Measurements from ENCODE around the gene FAM153A.
"Not testable (repeated sequence)": the region's sequence is repeated elsewhere in the genome, so short reads cannot be mapped to it uniquely, and the experiment has no call there.

Gene FAM153A

DNA sequence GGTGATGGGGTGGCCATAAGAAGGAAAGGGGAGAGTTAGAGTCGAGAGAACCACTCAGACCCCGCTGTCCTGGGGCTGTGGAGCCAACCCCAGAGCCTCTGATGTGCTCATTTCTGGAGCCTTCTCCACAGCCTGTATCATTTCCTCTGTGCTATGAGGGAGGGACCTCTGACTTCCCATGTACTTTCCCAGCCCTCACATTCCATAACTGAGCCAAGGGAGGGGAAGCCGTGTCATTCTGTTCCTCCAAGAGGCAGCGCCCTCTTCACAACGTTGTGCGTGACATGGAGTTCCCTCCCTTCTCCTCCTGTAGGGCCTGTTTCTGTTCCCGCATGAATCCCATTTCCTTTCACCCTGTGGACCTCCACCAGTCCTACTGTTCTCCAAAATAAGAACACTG lies 57.8 kb downstream of the FAM153A start:
- not testable (repeated sequence) for H3K9me3 ChIP-seq (ENCODE audit: control insufficient read depth, low read length); H3K36me3 ChIP-seq (ENCODE audit: control insufficient read depth, insufficient read depth, low read length); H3K4me1 ChIP-seq (ENCODE audit: control insufficient read depth, insufficient read depth, low read length, poor library complexity, severe bottlenecking); H3K4me3 ChIP-seq (ENCODE audit: extremely low read depth, insufficient read depth, low read length, poor library complexity, severe bottlenecking); H3K27ac ChIP-seq (ENCODE audit: low read depth, low read length, severe bottlenecking)
- WGBS, 2 experiments (ENCODE audit: insufficient coverage in 2 of 2) = no CpG with 5 or more reads among the region's 7 CpGs

DNA sequence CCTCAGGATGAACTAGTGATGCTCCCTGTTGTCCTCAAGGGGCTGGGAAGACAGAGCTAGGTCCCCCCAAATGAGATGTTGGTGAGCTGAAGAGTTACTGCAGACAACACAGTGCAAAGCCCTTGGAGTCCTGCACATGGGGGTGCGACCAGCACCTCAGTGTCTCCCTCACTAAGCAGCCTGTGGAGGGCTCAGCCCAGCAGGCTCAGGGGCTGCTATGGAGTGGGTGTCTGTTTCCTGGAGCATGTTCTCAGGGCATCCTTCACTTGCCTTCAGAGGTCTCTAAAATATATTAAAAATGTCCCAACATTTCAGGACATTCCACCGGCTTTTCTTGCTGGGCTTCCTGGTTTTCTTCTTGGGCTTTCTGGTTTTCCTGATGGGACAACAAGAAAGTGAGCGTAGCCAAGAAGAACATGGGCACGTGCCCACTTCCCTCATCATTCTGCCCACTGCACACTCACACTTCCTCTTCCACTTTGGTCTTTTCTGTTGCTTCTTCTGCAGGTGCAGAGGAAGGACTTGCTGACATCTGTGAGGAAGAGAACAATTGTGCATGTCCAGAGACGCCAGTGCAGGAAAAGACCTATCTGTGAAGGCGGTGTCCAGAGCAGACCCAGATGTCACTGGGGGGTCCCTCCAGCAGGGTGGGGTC lies 58.7 kb downstream of the FAM153A start:
- not testable (repeated sequence) for H3K4me1 ChIP-seq (ENCODE audit: control insufficient read depth, insufficient read depth, low read length, poor library complexity, severe bottlenecking); H3K27ac ChIP-seq (ENCODE audit: low read depth, low read length, severe bottlenecking); H3K9me3 ChIP-seq (ENCODE audit: control insufficient read depth, low read length); H3K36me3 ChIP-seq (ENCODE audit: control insufficient read depth, insufficient read depth, low read length); H3K4me3 ChIP-seq (ENCODE audit: extremely low read depth, insufficient read depth, low read length, poor library complexity, severe bottlenecking)
- WGBS, 2 experiments (ENCODE audit: insufficient coverage in 2 of 2) = no CpG with 5 or more reads among the region's 6 CpGs

DNA sequence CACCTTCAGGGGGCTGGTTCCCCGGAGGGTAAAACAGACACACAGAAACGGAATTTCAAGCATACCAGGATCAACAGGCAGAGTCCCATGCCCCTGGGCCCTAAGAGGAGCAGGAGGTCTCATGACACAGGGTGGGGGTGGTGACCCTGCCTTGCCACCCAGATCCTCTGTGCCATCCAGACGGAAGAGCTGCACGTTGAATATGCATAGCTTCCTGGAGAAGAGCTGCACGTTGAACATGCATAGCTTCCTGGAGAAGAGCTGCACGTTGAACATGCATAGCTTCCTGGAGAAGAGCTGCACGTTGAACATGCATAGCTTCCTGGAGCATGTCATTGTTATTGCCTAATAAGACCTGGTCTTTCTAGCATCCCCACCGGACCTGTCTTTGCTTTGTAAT lies 59.9 kb downstream of the FAM153A start:
- not testable (repeated sequence) for H3K9me3 ChIP-seq (ENCODE audit: control insufficient read depth, low read length); H3K27ac ChIP-seq (ENCODE audit: low read depth, low read length, severe bottlenecking); H3K4me1 ChIP-seq (ENCODE audit: control insufficient read depth, insufficient read depth, low read length, poor library complexity, severe bottlenecking); H3K36me3 ChIP-seq (ENCODE audit: control insufficient read depth, insufficient read depth, low read length); H3K4me3 ChIP-seq (ENCODE audit: extremely low read depth, insufficient read depth, low read length, poor library complexity, severe bottlenecking)
- no CpG with 5 or more reads among the region's 8 CpGs for WGBS, 2 experiments (ENCODE audit: insufficient coverage in 2 of 2)

DNA sequence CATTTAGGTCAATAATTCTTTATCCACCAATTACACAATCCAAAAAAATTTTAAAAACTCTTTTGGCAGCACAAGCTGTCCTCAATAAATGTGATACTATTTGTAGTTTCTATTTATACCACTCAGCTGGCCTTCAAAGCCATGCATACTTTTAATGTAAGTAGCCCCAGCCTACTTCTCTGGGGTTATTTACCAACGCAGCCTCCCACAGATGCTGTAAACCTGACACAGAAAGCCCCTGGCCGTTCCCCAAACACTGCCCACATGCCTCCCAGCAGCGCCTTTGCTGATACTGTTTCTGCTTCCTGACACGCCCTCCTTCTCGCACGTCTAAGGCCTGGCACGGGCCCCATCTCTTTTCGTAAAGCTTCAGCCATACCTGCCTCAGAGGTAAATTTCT lies 62.7 kb downstream of the FAM153A start:
- not testable (repeated sequence) for H3K36me3 ChIP-seq (ENCODE audit: control insufficient read depth, insufficient read depth, low read length); H3K27ac ChIP-seq (ENCODE audit: low read depth, low read length, severe bottlenecking); H3K9me3 ChIP-seq (ENCODE audit: control insufficient read depth, low read length); H3K4me1 ChIP-seq (ENCODE audit: control insufficient read depth, insufficient read depth, low read length, poor library complexity, severe bottlenecking); H3K4me3 ChIP-seq (ENCODE audit: extremely low read depth, insufficient read depth, low read length, poor library complexity, severe bottlenecking)
- WGBS, 2 experiments (ENCODE audit: insufficient coverage in 2 of 2) = no CpG with 5 or more reads among the region's 8 CpGs

DNA sequence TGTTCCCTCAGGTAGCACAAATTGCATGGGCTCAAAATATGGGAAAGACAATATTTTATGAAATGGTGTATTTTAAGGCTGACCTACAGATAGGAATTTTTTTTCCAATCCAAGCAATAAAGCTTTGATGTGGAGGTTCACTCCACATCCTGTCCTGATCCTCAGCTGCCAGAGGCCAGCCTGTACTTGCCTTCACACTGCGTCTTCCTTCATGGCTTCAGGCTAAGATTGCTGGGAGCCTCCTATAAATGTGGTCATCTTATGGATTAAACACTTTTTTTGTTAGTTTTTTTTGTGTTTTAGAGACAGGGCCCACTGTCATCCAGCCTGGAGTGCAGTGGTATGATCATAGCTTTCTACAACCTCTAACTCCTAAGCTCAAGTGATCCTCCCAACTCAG lies 67.3 kb downstream of the FAM153A start:
- not testable (repeated sequence) for H3K9me3 ChIP-seq (ENCODE audit: control insufficient read depth, low read length); H3K27ac ChIP-seq (ENCODE audit: low read depth, low read length, severe bottlenecking); H3K36me3 ChIP-seq (ENCODE audit: control insufficient read depth, insufficient read depth, low read length); H3K4me3 ChIP-seq (ENCODE audit: extremely low read depth, insufficient read depth, low read length, poor library complexity, severe bottlenecking); H3K4me1 ChIP-seq (ENCODE audit: control insufficient read depth, insufficient read depth, low read length, poor library complexity, severe bottlenecking)
- no CpG with 5 or more reads among the region's 1 CpG for WGBS, 2 experiments (ENCODE audit: insufficient coverage in 2 of 2)

DNA sequence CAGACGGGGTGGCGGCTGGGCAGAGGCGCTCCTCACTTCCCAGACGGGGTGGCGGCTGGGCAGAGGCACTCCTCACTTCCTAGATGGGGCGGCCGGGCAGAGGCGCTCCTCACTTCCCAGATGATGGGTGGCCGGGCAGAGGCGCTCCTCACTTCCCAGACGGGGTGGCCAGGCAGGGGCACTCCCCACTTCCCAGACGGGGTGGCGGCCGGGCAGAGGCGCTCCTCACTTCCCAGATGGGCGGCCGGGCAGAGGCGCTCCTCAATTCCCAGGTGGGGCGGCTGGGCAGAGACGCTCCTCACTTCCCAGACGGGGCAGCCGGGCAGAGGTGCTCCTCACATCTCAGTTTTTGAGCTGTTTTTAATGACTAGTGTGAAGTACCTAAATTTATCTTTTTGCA lies 86.6 kb downstream of the FAM153A start:
- not testable (repeated sequence) for H3K27ac ChIP-seq (ENCODE audit: low read depth, low read length, severe bottlenecking); H3K4me3 ChIP-seq (ENCODE audit: extremely low read depth, insufficient read depth, low read length, poor library complexity, severe bottlenecking); H3K4me1 ChIP-seq (ENCODE audit: control insufficient read depth, insufficient read depth, low read length, poor library complexity, severe bottlenecking); H3K9me3 ChIP-seq (ENCODE audit: control insufficient read depth, low read length); H3K36me3 ChIP-seq (ENCODE audit: control insufficient read depth, insufficient read depth, low read length)
- WGBS, 2 experiments (ENCODE audit: insufficient coverage in 2 of 2) = 88 to 96% methylated on average over 10 to 11 of the region's 22 CpGs

DNA sequence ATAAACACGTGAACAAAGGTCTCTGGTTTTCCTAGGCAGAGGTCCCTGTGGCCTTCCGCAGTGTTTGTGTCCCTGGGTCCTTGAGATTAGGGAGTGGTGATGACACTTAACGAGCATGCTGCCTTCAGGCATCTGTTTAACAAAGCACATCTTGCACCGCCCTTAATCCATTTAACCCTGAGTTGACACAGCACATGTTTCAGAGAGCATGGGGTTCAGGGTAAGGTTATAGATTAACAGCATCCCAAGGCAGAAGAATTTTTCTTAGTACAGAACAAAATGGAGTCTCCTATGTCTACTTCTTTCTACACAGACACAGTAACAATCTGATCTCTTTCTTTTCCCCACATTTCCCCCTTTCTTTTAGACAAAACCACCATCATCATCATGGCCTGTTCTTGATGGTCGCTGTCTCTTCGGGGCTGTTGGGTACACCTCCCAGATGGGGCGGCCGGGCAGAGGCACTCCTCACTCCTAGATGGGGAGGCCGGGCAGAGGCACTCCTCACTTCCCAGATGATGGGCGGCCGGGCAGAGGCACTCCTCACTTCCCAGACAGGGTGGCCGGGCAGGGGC lies 87.3 kb downstream of the FAM153A start:
- H3K27ac ChIP-seq (ENCODE audit: low read depth, low read length, severe bottlenecking); H3K4me3 ChIP-seq (ENCODE audit: extremely low read depth, insufficient read depth, low read length, poor library complexity, severe bottlenecking); H3K36me3 ChIP-seq (ENCODE audit: control insufficient read depth, insufficient read depth, low read length); H3K9me3 ChIP-seq (ENCODE audit: control insufficient read depth, low read length); H3K4me1 ChIP-seq (ENCODE audit: control insufficient read depth, insufficient read depth, low read length, poor library complexity, severe bottlenecking): not testable (repeated sequence)
- 67 to 80% methylated on average over 3 to 7 of the region's 12 CpGs for WGBS, 2 experiments (ENCODE audit: insufficient coverage in 2 of 2)

DNA sequence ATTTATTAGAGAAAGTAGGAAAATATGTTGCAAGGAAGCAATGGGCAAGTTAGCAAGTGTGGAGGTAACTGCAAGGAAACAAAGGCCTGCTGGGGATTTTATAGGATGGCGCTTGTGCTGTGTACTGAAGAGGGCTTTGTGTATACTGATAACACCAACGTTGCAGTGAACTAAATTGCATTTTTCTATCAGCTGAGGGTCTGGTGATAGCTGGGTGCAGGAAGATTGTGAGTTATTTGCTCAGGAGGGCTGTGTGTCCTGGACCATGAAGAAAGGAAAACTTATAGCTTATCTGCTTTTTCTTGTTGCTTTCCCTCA lies 88.2 kb downstream of the FAM153A start:
- WGBS, 2 experiments (ENCODE audit: insufficient coverage in 2 of 2) = no CpG with 5 or more reads among the region's 2 CpGs

DNA sequence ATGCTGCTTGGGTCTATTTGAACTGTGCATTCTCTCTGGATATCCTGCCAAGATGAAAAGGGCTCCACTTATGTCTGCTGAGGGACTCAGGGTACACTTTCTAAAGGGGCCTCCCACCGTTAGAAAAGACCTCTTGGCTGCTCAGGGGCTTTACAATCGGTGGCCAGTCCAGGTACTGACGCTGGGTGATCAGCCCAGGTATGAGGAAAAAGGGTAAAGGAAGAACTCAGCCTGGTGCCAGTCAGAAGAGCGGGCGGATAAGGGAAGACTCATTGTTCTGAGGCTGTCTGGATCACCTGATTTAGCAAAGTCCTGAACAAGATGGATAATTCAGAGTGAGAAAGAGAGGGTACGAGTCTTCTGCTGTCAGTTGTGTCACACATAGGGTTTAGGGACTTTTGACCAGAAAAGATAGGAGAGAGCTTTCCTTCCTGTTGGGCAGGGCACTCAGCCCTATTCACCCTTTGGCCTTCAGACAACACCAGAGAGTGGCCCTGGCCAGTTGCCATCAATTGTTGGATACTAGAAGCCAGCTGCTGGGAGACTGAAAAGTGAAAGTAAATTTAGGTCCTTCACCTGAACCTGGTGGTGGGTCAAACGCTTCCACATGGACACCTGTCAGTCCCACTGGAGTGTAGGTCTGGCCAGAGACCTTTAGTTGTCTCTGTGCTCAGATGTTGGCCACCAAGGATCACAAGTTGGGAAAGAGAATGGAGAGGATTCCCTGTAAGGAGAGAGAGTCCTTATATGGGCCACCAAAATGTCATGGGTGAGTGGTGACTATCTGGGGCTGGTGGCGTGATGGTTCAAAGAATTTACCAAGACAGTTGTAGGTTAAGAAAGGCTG lies 88.8 kb downstream of the FAM153A start:
- H3K4me1 ChIP-seq (ENCODE audit: control insufficient read depth, insufficient read depth, low read length, poor library complexity, severe bottlenecking); H3K4me3 ChIP-seq (ENCODE audit: extremely low read depth, insufficient read depth, low read length, poor library complexity, severe bottlenecking); H3K9me3 ChIP-seq (ENCODE audit: control insufficient read depth, low read length); H3K27ac ChIP-seq (ENCODE audit: low read depth, low read length, severe bottlenecking); H3K36me3 ChIP-seq (ENCODE audit: control insufficient read depth, insufficient read depth, low read length): not testable (repeated sequence)
- WGBS, 2 experiments (ENCODE audit: insufficient coverage in 2 of 2) = 84 to 86% methylated on average over 1 to 2 of the region's 8 CpGs

More for the DNA sequence above, 88.2 kb downstream of the FAM153A start:
- H3K9me3 ChIP-seq (ENCODE audit: control insufficient read depth, low read length); H3K4me1 ChIP-seq (ENCODE audit: control insufficient read depth, insufficient read depth, low read length, poor library complexity, severe bottlenecking); H3K4me3 ChIP-seq (ENCODE audit: extremely low read depth, insufficient read depth, low read length, poor library complexity, severe bottlenecking); H3K27ac ChIP-seq (ENCODE audit: low read depth, low read length, severe bottlenecking); H3K36me3 ChIP-seq (ENCODE audit: control insufficient read depth, insufficient read depth, low read length): not testable (repeated sequence)

DNA sequence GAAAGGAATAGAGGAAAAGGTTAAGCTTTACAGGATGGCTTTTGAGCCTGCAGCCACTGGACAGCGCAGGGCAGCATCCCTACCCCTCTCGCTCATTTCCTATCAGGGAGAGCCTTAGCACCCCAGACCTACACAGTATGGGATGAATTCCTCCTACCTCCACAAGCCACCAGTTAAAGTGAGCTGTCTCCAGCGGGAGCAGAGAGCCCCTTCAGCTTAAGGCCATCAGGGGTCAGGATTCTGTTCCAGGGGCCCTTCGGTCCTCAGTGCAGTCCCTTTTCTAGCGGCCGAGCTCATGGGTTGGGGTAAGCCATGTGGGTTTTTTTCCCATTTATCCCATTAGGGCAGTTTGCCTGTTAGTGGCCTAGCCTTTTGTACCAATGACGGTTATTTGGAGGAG lies 89.7 kb downstream of the FAM153A start:
- H3K36me3 ChIP-seq (ENCODE audit: control insufficient read depth, insufficient read depth, low read length); H3K4me3 ChIP-seq (ENCODE audit: extremely low read depth, insufficient read depth, low read length, poor library complexity, severe bottlenecking); H3K9me3 ChIP-seq (ENCODE audit: control insufficient read depth, low read length); H3K4me1 ChIP-seq (ENCODE audit: control insufficient read depth, insufficient read depth, low read length, poor library complexity, severe bottlenecking); H3K27ac ChIP-seq (ENCODE audit: low read depth, low read length, severe bottlenecking): not testable (repeated sequence)
- no CpG with 5 or more reads among the region's 7 CpGs for WGBS, 2 experiments (ENCODE audit: insufficient coverage in 2 of 2)

DNA sequence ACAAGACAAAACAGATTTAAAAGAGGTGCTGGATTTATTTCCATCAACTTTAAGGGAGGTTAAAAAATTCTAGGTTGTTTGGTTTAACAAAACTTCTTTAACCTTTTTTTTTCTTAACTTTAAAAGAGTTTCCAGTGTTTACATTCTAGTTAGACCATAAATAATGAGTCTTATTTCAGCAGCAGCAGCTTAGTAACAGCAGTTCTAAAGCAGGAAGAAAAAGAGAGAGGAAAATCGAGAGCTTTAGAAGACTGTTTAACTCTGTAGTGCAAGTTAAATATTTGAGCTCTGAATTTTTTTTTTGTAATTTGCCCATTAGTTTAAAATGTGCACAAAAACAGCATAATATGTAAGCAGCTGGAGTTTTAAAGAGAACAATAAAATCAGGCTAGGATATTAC lies 90.2 kb downstream of the FAM153A start:
- no CpG with 5 or more reads among the region's 1 CpG for WGBS, 2 experiments (ENCODE audit: insufficient coverage in 2 of 2)
- not testable (repeated sequence) for H3K4me3 ChIP-seq (ENCODE audit: extremely low read depth, insufficient read depth, low read length, poor library complexity, severe bottlenecking)

More for the DNA sequence above, 90.2 kb downstream of the FAM153A start:
- H3K36me3 ChIP-seq (ENCODE audit: control insufficient read depth, insufficient read depth, low read length); H3K4me1 ChIP-seq (ENCODE audit: control insufficient read depth, insufficient read depth, low read length, poor library complexity, severe bottlenecking); H3K27ac ChIP-seq (ENCODE audit: low read depth, low read length, severe bottlenecking); H3K9me3 ChIP-seq (ENCODE audit: control insufficient read depth, low read length): not testable (repeated sequence)
